Stimulated activated CD8-positive, alpha-beta memory T cell treated with anti-CD3 and anti-CD28 coated beads, Interleukin-4, amount 100 ng/mL, for 24 hours (primary cell): ENCODE data around the gene ACOT7.

ENCODE experiments used
- DNase-seq: peaks from one replicate; pipeline ENCODE4 v3.0.0-alpha.2; 2020; ENCODE audit warnings: low read depth

The ACOT7 gene

DNA sequence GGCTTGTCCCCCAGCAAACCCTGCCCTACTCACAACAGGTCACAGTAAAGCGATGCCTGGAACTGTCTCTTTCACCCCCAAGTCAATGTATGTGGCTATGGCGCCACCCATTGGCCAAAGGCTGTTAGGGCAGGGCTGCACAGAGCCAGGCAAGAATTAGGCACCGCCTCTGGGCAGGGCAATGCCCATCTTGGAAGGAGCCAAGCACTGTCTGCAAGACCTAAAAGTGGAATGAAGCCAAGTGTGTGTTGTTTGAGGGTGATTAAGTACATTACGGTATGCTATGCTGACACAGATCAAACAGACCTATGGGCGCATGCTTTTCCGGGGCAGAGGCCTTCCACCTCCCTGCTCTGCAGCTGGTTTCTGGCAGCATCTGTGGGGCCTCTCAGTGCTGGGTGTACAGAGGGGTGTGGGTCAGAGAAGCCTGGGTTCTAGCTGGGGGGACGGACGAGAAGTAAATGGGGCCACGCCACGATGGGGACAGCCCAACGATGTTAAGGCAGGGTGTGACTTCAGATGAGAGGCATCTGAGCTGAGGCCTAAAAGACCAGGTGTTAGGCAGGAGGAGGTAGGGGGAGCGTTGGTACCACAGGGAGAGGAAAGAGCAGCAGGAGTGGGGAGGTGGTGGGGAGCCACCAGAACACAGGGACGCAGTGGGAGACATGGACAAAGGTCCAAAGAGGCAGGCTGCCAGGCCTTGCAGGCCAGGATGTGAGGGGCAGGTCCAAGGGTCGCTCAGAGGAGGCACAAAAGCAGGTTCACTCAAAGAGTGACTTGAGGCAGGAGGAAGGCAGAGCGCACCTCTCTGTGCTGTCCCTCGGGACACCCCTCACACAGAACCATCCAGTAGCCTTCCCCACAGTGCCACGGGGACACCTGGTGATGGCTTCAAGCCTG is 49.8 kb downstream of the ACOT7 start:
- DNase-seq = peak; percentile 37

DNA sequence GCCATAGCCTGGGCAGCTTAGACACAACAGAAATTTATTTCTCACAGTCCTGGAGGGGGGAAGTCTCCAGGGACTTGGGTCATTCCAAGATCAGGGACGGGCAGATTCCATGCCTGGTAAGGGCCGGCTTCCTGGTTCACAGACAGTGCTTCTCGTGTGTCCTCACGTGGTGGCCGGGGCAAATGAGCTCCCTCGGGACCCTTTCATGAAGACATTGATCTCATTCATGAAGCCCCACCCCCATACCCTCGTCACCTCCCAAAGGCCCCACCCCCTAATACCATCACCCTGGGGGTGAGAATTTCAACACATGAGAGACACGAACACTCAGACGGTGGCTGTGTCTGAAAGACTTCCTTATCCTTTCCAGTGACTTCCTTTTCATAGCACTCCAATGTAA is 51.5 kb downstream of the ACOT7 start:
- DNase-seq = no peak

DNA sequence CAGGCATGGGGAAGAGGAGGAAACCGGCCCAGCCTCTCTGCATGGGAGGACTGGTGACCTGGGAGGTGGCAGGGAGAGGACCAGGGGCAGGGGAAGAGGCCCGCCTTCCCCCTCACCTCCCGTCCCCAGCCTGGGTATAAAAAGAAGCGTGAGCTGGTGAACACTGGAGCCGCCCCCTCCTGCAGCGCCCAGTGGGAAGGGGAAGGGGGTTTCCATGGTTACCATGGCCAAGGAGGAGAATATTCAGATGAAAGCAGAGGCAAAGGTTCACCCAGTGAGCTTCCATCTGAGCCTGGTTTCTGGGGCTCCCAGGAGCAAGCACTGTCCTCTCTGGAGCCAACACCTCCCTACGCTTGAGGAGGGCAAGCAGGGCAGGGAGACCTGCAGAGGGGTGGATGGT is 54.9 kb downstream of the ACOT7 start:
- no peak for DNase-seq

DNA sequence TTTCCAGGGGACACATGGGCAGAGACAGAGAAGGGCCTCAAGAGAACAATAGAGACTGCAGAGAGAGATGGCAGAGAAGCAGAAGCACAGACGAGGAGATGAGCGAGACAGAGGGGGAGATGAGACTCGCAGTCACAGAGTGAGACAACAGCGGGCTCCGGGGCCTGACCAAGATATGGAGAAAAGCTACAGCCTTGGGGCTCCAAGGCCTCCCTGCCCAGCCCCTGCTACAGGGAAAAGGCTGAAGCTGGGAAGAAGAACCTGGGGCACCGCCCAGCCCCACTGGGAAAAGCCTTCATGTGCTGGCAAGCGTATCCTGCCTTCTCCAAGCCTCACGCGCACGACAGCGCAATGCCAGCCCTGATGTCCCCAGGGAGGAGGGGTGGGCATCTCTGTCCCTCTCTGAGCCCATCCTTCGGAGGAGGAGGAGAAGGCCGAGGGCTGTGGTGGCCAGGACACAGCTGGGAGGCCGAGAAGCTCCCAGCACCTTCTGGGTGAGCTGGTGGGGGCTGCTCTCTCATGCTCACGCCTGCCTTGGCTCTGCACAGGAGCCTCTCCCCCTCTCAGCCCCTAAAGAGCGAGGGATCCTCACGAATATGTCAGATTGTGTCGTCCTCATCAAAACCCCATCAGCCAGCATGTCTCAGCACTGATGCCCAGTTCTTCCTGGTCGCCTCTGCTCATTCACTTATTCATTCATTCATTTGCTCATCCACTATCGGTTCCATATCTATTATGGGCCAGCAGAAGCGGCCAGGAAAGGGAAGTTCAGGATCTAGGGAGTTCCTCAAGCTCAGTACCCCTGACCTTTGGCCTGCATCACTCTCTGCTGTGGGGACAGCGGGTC is 56.6 kb downstream of the ACOT7 start:
- DNase-seq = no peak

DNA sequence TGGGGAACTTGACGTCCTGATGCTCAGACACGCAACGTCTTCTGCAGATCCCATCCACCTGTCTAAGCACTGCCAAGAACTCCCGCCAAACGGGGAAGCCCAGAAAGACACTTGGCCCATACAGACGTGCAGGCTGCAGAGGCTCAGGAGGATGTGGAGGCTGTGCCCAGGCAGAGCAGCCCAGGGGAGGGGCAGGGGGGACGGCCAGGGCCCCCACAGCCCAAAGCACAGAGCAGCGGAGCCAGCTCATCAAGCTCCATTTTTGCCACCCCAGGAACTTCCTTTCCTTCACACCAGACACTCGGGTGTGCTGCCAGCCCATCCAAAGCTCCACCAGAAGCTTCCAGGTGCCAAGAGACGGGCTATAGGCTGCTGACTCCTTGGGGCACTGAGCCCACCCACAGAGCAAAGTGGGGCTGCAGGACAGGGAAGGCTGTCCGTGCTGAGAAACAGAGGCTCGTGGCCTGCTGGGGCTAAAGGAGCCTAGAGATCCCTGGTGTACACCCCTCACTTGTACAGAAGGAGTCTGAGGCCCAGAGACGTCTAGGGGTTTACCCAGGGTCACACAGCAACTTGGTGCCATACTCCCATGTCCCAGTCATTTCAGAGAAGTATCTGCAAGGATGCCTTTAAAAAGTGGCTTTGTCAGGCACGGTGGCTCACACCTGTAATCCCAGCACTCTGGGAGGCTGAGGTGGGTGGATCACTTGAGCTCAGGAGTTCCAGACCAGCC is 59.1 kb downstream of the ACOT7 start:
- no peak for DNase-seq

DNA sequence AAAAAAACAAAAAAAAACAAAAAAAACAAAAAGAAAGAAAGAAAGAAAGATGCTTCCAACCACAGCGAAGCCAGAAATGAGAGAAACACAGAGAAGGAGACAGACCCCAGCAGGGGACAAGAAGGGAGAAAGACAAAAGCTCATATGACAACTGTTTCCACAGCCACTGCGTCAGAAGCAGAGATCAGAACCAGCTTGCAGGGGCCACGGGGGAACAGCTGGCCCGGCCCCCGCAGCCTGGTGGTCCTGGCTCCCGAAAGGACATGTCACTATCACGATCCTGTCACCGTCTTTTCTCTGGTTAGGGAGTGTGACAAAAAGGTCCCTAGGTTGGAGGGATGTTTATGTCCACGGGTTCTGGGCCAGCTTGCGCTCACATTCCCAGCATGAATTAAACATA is 60.7 kb downstream of the ACOT7 start:
- DNase-seq = no peak

DNA sequence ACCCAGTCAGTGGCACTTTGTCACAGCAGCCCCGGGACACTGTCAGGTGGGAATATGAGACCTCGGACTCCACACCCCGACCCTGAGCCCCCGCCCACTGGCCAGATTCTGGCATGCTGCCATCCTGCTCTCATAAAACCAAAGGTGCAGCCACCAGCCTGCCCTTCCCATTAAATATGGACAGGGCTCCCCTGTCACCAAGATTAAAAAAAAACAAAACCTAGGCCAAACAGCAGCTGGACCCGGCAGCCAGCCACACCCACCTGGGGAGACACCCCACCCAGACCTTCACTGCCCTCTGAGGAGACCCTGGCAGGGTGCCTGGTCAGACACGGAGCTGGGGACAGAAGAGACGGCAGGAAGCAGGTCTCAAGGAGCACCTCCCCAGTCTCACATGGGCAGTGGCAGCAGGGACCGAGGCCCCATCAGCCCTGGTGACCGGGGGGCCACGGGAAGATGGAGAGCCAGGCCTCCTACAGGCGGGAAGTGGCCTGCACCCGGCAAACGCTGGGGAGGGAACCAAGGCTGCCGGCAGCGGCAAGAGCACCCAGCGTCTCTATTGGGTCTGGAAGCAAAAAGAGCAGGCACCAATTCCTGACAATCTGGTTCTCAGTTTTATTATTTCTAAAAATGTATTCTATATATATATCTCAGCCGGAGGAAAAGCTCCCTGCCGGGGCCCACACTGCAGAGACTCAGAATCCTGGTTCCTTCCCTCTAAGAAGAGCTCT is 61.9 kb downstream of the ACOT7 start:
- no peak for DNase-seq

DNA sequence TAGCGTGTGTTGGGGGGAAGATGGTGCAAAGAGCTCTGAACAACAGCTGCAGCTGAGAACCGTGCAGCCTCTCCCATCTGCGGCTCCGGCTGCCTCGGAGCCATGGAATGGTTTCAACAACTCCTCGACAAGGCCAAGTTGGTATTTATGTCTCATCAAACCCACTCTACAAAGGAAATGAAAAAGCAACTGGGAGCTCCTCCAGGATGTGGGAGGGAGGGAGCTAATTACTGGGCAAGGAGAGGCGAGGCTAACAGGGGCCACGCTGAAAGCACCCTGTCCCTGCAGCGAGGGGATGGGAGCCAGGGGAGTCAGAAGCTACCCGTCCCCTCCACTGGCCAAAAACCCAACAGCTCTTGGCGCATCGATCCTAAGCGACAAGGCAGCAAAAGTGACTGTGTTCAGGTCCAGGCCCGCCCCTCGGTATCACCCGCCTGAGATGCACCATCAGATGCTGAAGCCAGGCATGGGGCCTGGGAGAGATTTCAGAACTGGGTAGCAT is 63.1 kb downstream of the ACOT7 start:
- no peak for DNase-seq

DNA sequence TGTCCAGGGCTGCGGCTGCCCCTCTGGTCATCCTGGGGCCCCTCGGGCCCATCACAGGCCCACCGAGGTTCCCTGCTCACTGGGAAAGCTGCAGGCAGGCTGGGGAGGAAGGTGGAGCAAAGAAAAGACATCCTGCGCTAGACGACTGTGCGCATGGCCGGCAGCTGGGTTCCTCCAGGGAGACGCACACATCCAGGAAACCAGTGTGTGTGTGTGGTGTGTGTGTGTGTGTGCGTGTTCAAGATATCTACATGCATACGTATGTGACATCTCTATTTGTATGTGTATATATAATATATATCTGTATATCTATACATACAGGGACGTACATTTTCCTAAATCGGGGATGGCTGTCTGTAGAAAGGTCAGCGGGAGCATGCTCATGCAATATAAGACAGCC is 63.7 kb downstream of the ACOT7 start:
- DNase-seq = no peak

DNA sequence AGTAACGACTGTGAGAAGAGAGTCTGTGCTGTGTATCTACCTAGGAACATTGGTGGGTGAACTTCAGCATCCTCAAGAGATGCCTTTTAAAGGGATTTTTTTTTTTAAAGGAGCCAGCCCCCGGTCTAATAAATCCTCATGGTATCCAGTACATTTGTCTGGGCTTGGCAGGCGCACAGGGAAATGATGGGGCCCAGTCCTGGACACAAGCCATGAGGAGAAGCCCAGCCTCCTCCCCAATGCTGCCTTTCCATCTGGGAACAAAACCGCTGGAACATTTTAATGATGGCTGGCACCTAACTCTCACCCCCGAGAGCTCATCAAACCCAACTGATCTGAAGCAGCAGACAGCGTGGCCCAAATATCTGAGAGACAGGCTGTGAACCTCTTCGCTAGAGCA is 64.2 kb downstream of the ACOT7 start:
- no peak for DNase-seq

DNA sequence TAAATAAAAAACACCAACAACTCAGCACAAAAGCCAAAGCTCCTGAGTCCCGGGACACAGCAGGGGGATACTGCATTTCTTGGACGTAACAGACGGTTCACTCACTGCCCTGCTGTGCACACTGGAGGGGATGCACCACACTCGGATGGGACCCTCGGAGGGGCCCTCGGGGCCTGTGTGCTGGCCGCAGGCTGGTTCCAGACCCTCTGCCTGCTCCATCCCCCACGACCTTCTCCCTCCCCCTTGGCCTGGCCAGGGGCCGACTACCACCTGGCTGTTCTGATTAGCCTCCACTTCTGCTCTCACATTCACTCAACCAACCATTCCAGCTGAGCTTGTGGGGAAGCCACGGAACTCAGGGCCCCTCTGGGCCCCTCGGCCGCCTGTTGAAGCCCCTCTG is 64.9 kb downstream of the ACOT7 start:
- no peak for DNase-seq

DNA sequence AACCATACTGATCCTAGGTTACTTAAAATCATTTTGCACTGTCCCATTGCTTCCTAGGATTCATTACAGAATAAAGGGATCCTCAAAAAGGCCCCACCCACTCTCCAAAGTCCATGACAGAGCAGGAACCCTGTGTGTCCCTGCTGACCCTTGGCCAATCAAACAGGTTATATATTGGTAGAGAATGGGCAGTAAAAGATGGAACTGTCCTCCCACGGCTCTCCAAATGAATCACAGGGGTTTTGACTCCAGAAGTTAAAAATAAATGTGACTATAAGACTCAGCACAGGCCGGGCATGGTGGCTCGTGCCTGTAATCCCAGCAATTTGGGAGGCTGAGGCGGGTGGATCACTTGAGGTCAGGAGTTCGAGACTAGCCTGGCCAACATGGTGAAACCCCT is 65.5 kb downstream of the ACOT7 start:
- DNase-seq = no peak

DNA sequence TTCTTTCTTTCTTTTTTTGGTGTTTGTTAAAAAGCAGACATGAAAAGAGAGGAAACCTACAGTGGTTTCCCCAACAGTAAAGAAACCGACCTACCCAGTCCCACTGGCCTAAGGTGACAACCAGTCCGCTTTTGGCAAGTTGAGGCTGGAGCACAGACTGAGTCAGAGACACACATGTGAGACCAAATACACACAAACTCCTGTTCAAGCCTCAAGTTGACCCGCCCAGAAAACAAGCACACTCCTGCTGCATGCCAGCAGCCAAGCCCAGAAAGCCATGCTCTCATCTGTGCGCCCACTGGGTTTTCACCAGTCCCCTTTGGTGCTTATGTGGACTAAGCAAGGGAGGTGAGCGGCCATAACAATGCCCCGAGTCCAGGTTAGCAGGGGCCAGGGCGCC is 68.1 kb downstream of the ACOT7 start:
- DNase-seq = no peak

DNA sequence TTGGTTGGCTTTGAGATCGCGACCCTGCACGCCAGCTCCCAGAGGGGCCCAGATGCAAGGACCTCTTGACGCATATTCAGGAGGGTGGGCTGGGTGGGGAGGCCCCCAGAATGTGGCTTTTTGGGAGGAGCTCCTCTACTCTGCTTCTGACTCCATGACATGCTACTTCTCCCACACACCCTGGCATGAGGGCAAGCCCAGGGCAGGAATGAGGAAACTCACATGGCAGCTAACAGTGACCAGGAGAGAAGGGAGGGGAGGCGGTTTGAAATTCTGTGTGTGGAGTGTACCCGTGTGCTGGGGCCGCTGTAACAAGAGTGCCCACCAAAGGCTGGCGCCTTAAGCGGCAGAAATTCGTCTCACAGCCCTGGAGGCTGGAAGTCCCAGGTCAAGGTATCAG is 71.4 kb downstream of the ACOT7 start:
- DNase-seq = no peak

DNA sequence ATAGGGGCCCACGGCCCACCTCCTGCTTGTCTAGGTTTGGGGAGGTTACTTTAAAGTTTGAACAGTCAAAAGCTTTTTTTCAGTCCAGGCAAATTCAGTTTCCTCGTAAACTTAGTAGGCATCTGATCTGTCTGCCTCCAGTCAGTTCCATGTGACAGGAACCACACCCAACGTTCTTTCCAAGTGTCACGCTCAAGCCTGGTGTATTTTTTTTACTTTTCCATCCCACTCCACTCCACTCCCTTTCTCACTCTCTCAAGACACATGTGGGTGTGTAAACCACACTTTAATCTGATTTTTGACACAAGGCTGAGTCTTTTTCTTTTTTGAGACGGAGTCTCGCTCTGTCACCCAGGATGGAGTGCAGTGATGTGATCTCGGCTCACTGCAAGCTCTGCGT is 72.4 kb downstream of the ACOT7 start:
- DNase-seq = no peak

DNA sequence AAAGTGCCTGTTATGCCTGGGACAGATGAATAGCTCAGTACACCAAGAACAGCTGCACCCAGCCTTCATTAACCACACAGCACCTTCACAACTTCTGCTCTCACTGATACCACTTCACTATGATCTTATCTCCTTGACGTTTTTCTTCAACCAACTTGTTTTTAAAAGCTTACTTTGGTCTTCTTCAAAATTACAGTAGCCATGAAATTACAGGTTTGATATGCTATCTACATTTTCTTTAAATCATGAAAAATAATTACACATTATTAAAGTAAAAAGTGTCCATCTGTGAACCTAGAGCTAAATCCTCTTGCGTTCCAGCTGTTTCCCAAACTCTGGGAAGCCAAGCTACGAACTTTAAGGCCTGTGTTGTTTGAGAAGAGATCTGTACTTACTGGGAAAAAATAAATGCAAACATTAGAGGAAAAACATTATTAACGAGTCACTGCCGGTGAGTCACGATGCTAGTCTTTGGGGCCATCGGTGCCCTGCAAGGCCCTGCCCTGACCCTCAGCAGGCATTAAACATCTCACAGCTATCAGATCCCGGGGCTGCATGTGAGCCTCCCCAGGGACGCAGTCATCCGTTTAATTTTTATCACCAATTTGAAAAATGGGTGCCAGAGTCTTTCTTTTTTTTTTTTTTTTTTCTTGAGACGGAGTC is 76.3 kb downstream of the ACOT7 start:
- no peak for DNase-seq

DNA sequence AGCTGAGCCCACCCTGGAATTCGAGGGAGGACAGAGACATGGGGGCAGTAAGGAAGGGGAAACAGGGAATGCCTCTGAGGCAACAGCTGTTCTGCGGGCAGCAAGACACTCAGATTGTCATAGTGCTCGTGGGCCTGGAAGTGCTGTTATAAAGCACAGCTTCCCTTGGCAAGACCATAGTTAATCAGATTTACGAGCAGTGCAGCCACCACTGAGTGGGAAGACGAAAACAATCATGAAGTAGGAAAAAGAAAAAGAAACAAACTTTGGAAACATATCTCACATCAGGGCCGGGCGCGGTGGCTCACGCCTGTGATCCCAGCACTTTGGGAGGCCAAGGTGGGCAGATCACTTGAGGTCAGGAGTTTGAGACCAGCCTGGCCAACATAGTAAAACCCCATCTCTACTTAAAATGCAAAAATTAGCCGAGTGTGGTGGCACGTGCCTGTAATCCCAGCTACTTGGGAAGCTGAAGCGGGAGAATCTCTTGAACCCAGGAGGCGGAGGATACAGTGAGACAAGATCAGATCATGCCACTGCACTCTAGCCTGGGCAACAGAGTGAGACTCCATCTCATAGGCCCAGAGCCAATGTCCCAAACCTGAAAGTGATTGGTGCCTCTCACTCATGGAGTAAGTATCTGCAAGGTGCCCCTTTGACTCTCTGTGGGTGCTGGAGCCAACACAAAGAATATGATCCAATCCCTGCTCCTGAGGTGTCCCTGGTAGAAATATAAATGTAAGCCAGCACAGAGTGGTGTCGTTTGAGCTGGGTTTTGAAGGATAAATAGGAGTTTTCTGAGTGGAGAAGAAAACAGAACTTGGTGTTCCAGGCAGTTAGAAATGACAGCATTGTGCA is 77.1 kb downstream of the ACOT7 start:
- DNase-seq = no peak

DNA sequence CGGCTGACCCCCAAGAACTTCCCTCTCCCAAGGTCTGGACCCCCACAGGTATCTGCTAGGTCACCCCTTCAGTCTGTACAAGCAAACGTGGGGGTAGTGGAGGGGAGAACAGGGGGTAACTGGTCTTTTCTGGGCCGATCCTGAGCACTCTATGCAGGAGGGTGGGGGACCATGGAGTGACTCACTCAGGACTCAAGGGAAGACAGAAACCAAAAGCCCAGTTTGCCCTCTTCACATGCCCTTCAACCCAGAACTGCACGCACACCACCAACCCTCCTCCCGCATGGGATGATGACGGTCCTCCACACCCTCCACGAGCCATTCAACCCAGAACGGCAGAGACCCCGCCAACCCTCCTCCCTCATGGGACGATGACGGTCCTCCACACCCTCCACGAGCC is 79.1 kb downstream of the ACOT7 start:
- no peak for DNase-seq

DNA sequence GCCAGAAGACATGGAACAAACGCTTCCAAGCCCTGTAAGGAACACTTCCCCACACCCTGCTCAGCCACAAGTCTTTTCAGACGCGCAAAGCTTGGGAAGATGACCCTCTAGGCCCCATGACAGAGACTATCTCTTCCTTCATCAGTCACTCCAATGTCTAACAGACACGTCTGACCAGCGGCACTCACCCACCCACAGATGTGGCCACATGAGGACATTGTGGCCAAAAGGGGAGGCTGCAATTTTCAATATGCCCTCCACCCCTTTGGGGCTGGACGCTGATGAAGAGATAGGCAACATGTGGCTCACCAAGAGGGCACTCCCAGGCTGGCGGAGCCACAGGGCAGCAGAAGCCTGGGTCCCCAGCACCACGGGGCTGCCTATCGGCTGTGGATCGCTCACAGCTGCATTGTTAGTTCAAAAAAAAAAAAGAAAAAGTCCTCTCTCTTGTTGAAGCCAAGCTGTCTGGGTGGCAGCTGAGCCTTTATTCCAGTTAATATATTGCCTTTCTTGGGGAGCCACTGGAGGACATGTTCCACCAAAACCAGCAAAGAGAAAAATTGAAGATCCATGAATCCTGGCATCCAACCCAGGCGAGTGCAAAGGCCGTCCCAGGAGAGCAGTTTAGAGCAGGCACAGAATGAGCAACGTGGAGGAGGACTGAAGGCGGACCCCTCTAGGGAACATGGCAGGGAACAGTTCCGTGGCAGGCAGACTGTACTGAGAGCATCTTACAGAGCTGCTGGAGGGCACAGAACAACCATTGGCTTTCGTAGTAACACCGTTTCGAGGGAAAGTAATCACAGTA is 80.0 kb downstream of the ACOT7 start:
- no peak for DNase-seq
